Measurements from ENCODE around the gene SPSB4.

The SPSB4 gene

GRCh38 chr3:141059816-141060215 is 8.7 kb downstream of the SPSB4 start:
- peaks cover 2% of the 10 kb centered on the region; the same call in 1 of the 2 replicates for H3K9me3 ChIP-seq (ENCODE audit: control insufficient read depth, insufficient read depth, low read length)
- no peaks in the 10 kb centered on the region for H3K36me3 ChIP-seq (ENCODE audit: insufficient read depth, low read length)
- H3K4me1 ChIP-seq (ENCODE audit: insufficient read depth, low read length): peaks cover 8% of the 10 kb centered on the region

DNA sequence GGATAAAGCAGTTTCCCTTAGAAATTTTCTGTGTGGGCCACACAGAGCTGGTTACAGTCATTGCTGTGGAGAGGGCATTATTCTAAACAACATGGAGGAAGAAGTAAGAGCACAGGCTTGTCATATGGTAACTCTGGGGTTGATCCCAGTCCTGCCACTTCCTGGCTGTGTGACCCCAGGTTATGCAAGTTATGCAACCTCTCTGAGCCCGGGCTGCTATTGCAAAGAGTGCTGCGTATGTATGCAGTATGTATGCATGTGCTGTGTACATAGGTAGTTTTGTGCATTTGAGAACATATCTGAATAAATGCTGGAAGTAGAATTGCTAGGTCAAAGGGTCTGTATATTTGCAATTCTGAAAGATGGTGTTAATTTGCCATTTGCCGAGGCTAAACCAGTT is 9.2 kb downstream of the SPSB4 start:
- Histone ChIP-seq H3K9ac (ENCODE audit: low read depth, low read length) (no peak overlapping the region), H3K9me3 (ENCODE audit: control insufficient read depth, insufficient read depth, low read length) (peaks cover 2% of the 10 kb centered on the region; the same call in 1 of the 2 replicates), H3K4me1 (ENCODE audit: insufficient read depth, low read length) (peaks cover 8% of the 10 kb centered on the region), H3K36me3 (ENCODE audit: insufficient read depth, low read length) (no peaks in the 10 kb centered on the region)

More at GRCh38 chr3:141059816-141060215, 8.7 kb downstream of the SPSB4 start:
- H3K9ac ChIP-seq (ENCODE audit: low read depth, low read length): no peak overlapping the region

DNA sequence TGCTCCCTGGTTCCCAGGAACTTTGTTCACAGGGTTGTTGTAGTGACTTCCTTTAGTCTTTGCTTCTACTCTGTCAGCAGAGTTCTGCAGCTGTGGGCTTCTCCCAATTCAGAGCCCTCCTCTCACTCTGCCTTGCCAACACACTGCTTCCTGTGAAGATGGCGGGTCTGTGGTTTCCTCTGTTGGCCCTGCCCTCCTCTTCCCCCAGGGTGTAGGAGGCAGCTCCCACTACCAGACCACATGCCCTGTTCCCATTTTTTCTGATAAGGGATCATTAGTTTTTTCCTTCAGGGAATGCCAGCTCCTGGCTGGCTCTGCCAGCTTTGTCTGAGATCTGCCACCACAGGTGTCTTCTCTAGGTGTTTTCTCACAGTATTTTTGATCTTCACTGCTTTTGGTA is 12.7 kb downstream of the SPSB4 start:
- no peak overlapping the region for H3K9ac ChIP-seq (ENCODE audit: low read depth, low read length)
- no peaks in the 10 kb centered on the region for H3K36me3 ChIP-seq (ENCODE audit: insufficient read depth, low read length)
- H3K9me3 ChIP-seq (ENCODE audit: control insufficient read depth, insufficient read depth, low read length): no peaks in the 10 kb centered on the region
- H3K4me1 ChIP-seq (ENCODE audit: insufficient read depth, low read length): peaks cover 8% of the 10 kb centered on the region

DNA sequence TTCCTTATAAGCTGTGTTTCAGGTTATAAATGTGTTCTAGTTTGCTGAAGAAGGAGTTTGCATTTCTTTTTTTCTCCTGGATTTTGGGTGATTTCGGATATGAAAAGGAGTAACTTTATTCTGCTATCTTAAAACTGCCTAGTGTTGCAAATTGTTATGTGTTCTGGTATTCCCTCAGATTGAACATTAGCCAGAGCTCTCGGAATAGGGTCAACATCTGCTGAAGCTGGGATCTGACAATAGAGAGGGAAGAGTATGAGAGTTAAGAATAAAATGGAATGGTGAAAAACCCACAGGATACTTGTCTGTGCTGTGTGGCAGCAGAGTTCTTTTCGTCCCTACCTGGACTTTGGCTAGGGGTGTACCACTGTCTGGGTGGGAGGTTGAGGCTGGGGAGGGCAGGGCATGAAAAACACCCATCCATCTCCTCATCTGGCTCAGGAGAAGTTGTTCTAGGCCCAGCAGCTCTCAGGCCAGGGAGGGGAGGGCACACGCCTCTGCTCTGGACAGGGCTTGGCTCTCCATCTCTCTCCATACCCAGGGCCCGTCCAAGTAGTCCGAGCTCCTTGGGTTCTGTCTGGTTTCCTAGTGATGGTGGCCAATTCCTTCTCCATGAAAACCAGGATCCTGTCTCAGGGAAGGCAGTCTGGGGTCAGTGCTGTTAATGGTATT is 13.2 kb downstream of the SPSB4 start:
- Histone ChIP-seq H3K36me3 (ENCODE audit: insufficient read depth, low read length) (no peaks in the 10 kb centered on the region), H3K4me1 (ENCODE audit: insufficient read depth, low read length) (peaks cover 11% of the 10 kb centered on the region), H3K9ac (ENCODE audit: low read depth, low read length) (no peak overlapping the region), H3K9me3 (ENCODE audit: control insufficient read depth, insufficient read depth, low read length) (no peaks in the 10 kb centered on the region)

GRCh38 chr3:141065258-141065657 is 14.1 kb downstream of the SPSB4 start:
- no peaks in the 10 kb centered on the region for H3K36me3 ChIP-seq (ENCODE audit: insufficient read depth, low read length)
- peaks cover 20% of the 10 kb centered on the region for H3K4me1 ChIP-seq (ENCODE audit: insufficient read depth, low read length)
- no peaks in the 10 kb centered on the region for H3K9me3 ChIP-seq (ENCODE audit: control insufficient read depth, insufficient read depth, low read length)
- no peak overlapping the region for H3K9ac ChIP-seq (ENCODE audit: low read depth, low read length)

DNA sequence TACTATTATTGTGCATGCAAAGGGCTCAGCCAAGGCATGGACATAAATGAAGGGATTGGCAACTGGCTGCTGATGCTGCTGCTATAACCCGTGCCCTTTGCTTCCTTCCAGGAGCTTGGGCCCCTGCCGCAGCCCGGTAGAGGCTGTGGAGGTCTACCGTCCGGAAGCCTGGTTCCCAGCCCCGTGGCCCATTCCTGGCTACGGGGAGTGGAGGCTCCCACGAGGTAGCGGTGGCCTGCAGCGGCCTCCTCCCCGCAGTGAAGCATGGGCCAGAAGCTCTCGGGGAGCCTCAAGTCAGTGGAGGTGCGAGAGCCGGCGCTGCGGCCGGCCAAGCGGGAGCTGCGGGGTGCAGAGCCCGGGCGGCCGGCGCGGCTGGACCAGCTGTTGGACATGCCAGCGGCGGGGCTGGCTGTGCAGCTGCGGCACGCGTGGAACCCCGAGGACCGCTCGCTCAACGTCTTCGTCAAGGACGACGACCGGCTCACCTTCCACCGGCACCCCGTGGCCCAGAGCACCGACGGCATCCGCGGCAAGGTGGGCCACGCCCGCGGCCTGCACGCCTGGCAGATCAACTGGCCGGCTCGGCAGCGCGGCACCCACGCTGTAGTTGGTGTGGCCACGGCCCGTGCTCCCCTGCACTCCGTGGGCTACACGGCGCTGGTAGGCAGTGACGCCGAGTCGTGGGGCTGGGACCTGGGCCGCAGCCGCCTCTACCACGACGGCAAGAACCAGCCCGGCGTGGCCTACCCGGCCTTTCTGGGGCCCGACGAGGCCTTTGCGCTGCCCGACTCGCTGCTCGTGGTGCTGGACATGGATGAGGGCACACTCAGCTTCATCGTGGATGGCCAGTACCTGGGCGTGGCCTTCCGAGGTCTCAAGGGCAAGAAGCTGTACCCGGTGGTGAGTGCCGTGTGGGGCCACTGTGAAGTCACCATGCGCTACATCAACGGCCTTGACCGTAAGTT is 15.0 kb downstream of the SPSB4 start:
- Histone ChIP-seq H3K4me1 (ENCODE audit: insufficient read depth, low read length) (peaks cover 28% of the 10 kb centered on the region), H3K9ac (ENCODE audit: low read depth, low read length) (no peak overlapping the region), H3K36me3 (ENCODE audit: insufficient read depth, low read length) (no peaks in the 10 kb centered on the region), H3K9me3 (ENCODE audit: control insufficient read depth, insufficient read depth, low read length) (no peaks in the 10 kb centered on the region)

- Histone ChIP-seq H3K4me1 (ENCODE audit: insufficient read depth, low read length) (peaks cover 40% of the 10 kb centered on the region), H3K9ac (ENCODE audit: low read depth, low read length) (no peak overlapping the region), H3K9me3 (ENCODE audit: control insufficient read depth, insufficient read depth, low read length) (no peaks in the 10 kb centered on the region), H3K36me3 (ENCODE audit: insufficient read depth, low read length) (no peaks in the 10 kb centered on the region)
These were observed 16.2 kb downstream of the SPSB4 start for GRCh38 chr3:141067206-141067974.

DNA sequence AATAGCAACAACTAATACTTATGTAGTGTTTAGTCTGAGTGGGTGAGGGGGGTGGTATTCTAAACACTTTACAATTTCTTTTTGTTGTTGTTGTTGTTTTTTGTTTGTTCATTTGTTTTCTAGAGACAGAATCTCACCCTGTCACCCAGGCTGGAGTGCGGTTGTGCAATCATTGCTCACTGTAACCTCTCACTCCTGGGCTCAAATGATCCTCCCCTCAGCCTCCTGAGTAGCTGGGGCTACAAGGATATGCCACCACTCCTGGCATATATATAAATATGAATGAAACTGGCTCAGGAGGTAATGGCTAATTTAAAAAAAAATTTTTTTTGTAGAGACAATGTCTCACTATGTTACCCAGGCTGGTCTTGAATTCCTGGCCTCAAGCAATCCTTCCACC is 19.1 kb downstream of the SPSB4 start:
- Histone ChIP-seq H3K9ac (ENCODE audit: low read depth, low read length) (no peak overlapping the region), H3K9me3 (ENCODE audit: control insufficient read depth, insufficient read depth, low read length) (no peaks in the 10 kb centered on the region), H3K36me3 (ENCODE audit: insufficient read depth, low read length) (no peaks in the 10 kb centered on the region), H3K4me1 (ENCODE audit: insufficient read depth, low read length) (peaks cover 54% of the 10 kb centered on the region)

DNA sequence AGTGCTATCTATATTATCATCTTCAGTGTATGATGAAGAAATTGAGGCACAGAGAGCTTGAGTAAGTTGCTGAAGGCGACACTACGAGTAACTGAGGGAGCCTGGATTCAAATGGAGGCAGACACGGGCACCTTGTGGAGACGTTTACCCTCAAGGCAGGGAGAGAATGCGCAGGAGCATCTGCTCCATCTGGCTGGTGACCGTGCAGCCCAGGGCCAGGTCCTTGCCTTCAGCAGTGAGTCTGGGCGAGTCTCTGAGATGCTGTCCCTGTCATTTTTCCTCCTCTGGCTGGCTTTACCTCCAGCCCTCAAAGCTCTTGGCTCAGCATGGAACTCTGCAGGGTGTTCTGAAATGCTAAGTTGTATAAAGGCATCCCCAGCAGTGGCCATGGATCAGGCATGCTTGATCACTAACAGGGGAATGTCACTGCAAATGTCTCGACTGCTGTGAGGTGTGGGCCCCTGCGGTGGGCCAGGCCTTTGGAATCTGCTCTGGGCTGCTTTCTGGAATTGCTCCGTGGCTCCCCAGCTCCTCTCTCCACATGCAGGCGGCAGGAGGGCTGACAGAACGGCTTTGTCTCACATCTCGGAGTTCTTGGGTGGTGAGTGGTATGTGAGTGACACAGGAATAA is 19.7 kb downstream of the SPSB4 start:
- Histone ChIP-seq H3K4me1 (ENCODE audit: insufficient read depth, low read length) (peaks cover 57% of the 10 kb centered on the region), H3K36me3 (ENCODE audit: insufficient read depth, low read length) (no peaks in the 10 kb centered on the region), H3K9me3 (ENCODE audit: control insufficient read depth, insufficient read depth, low read length) (no peaks in the 10 kb centered on the region), H3K9ac (ENCODE audit: low read depth, low read length) (no peak overlapping the region)

DNA sequence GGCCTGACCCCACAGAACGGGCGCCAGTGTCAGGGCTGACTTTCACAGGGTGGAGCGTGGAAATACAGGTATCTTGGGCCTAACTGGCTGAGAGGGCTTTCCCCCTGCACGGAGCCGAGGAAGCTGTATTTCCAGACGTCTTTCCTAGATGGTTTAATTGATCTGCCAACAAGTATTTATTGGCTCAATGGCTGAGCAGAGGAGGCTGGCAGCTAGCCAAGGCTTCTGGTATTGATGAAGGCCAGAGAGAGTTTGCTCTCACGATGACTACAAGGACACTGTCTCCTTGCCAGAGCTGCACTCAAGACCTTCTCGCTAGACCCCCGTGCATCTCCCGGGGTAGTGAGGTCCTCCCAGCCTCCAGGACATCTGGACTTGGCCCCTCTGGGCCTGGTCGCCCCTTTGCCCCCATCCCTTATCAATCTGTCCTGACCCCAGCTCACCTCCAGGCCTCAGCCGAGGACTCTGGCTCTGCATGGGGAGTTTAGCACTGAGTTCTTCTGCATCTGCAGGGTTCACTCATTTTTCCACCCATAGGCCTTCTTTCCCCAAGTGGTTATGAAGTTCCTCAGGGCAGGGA is 20.6 kb downstream of the SPSB4 start:
- Histone ChIP-seq H3K4me1 (ENCODE audit: insufficient read depth, low read length) (peaks cover 66% of the 10 kb centered on the region), H3K9ac (ENCODE audit: low read depth, low read length) (no peak overlapping the region), H3K36me3 (ENCODE audit: insufficient read depth, low read length) (no peaks in the 10 kb centered on the region), H3K9me3 (ENCODE audit: control insufficient read depth, insufficient read depth, low read length) (no peaks in the 10 kb centered on the region)

DNA sequence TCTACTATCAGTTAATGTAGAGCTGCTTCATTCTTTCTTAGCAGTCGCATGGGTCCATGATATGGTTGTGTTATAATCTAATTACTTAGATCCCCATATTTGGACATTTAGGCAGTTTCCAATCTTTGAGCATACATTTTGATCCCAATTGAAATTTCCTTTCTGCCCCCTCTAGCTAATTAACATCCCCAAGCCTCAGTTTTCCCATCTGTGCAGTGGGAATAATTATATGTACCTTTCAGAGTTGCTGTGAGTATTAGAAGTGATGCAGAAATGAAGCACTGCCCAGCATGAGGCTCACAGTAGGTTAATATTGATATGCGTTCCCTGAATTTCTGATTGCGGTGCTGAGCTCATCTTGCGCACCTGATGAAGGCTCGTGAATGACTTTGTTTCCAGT is 21.8 kb downstream of the SPSB4 start:
- Histone ChIP-seq H3K9me3 (ENCODE audit: control insufficient read depth, insufficient read depth, low read length) (no peaks in the 10 kb centered on the region), H3K4me1 (ENCODE audit: insufficient read depth, low read length) (peaks cover 78% of the 10 kb centered on the region), H3K9ac (ENCODE audit: low read depth, low read length) (no peak overlapping the region), H3K36me3 (ENCODE audit: insufficient read depth, low read length) (no peaks in the 10 kb centered on the region)

- Histone ChIP-seq H3K4me1 (ENCODE audit: insufficient read depth, low read length) (peaks cover 84% of the 10 kb centered on the region), H3K9me3 (ENCODE audit: control insufficient read depth, insufficient read depth, low read length) (no peaks in the 10 kb centered on the region), H3K9ac (ENCODE audit: low read depth, low read length) (no peak overlapping the region), H3K36me3 (ENCODE audit: insufficient read depth, low read length) (no peaks in the 10 kb centered on the region)
These were observed 22.4 kb downstream of the SPSB4 start for GRCh38 chr3:141073580-141073979.

GRCh38 chr3:141074529-141074928 is 23.4 kb downstream of the SPSB4 start:
- H3K9ac ChIP-seq (ENCODE audit: low read depth, low read length): no peak overlapping the region
- H3K9me3 ChIP-seq (ENCODE audit: control insufficient read depth, insufficient read depth, low read length): no peaks in the 10 kb centered on the region
- no peaks in the 10 kb centered on the region for H3K36me3 ChIP-seq (ENCODE audit: insufficient read depth, low read length)
- peaks cover 82% of the 10 kb centered on the region for H3K4me1 ChIP-seq (ENCODE audit: insufficient read depth, low read length)
